VCaP (cell line): ENCODE results near the gene GRIK5.

Experiments
- H3K27ac ChIP-seq: fragments of 450-650 bp; 2 replicates; pipeline ENCODE4 v1.5.1; 2017
- TF ChIP-seq, protein P1 (sequence below): fragments of 450-650 bp; conservative IDR thresholded peaks from 2 replicates; pipeline ENCODE4 v1.5.1; 2017; ENCODE audit warnings: mild to moderate bottlenecking, moderate library complexity

Gene GRIK5

DNA sequence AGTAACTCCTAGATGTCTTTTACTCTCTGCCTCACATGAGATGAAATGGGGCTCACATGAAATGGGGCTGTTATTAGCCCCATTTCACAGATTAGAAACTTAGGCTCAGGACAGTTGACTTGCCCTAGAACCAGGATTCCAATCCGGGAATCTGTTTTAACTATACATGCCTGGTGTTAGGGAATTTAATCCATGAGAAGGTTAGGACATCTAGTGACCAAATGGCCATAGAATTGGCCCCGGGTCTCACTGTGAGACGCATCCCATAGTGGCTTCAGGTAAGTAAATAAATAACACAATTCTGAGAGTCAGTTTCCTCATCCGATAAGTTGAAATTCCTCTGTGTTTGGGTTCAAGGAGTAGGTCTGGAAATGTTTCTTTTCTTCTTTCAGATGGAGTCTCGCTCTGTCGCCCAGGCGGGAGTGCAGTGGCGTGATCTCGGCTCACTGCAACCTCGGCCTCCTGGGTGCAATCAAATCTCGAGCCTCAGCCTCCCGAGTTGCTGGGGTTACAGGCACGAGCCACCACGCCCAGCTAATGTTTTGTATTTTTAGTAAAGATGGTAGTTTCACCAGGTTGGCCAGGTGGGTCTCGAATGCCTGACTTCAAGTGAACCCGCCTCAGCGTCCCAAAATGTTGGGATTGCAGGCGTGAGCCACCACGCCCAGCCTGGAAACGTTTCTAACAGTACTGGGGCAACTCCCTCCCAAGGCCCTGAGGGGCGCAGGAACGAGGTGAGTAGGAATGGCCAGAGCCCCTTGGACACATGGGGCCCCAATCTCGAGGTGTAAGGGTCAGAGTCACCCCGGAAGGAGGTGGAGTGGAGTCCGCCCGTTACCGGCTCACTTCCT lies 4.7 kb upstream of the GRIK5 start:
- H3K27ac ChIP-seq: peak overlapping the region; percentile 89

DNA sequence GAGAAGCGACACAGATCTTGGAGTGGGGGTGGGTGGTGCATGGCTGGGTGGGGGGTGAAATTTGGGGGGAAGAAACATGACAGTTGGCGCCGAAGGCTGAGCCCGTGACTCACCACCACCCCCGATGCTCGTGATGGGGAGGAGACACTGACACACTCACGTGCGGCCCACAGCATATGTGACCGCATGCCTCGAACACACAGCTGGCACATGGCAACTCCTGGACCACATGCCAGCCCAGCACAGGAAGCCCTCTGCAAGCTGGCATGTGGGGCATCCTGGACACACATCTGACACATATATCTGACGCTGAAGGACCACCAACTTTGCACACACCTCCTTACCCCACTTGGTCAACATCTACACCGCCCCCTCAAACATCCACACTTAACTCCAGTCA lies 1.2 kb upstream of the GRIK5 start:
- TF ChIP-seq, protein P1, sequence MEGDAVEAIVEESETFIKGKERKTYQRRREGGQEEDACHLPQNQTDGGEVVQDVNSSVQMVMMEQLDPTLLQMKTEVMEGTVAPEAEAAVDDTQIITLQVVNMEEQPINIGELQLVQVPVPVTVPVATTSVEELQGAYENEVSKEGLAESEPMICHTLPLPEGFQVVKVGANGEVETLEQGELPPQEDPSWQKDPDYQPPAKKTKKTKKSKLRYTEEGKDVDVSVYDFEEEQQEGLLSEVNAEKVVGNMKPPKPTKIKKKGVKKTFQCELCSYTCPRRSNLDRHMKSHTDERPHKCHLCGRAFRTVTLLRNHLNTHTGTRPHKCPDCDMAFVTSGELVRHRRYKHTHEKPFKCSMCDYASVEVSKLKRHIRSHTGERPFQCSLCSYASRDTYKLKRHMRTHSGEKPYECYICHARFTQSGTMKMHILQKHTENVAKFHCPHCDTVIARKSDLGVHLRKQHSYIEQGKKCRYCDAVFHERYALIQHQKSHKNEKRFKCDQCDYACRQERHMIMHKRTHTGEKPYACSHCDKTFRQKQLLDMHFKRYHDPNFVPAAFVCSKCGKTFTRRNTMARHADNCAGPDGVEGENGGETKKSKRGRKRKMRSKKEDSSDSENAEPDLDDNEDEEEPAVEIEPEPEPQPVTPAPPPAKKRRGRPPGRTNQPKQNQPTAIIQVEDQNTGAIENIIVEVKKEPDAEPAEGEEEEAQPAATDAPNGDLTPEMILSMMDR: no peak
- no peak overlapping the region for H3K27ac ChIP-seq

More for the DNA sequence above, 4.7 kb upstream of the GRIK5 start:
- TF ChIP-seq, protein P1: no peak

DNA sequence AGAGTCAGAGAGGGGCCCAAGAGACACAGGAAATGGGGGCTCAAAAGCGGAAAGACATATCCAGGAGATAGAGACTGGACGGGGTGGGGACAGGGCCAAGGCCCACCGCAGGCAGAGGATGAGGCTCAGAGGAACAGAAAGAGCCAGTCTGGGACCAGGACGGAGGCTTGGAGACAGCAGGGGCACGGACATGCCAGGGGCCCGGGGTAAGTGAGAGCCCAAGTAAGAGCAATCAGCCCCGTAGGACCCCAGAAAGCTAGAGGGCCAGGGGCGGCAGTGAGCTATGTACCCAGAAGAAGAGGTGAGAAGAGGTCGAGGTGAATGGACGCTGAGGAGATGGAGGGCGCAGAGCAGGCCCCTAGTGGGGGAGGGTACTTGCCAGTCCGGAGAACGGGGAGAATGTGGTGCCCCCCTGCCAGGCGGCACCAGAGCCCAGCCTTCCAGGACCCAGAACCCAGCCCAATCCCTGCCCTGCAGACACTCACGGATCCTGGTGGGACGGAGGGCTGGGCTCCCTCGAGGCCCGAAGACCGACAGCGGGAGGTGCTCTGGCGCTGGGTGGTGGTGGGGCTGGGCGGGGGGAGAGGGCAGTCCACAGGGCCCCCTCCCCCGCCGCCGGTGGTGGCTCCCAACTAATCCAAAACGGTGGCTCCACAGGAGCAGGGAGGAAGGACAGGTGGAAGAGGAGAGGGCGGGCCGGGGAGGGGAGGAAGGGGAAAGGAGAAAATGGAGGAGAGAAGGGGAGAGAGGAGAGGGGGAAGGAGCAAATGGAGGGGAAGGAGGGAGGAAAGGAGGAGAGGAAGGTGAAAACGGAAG lies 1.0 kb downstream of the GRIK5 start:
- TF ChIP-seq, protein P1: no peak
- H3K27ac ChIP-seq: no peak overlapping the region

DNA sequence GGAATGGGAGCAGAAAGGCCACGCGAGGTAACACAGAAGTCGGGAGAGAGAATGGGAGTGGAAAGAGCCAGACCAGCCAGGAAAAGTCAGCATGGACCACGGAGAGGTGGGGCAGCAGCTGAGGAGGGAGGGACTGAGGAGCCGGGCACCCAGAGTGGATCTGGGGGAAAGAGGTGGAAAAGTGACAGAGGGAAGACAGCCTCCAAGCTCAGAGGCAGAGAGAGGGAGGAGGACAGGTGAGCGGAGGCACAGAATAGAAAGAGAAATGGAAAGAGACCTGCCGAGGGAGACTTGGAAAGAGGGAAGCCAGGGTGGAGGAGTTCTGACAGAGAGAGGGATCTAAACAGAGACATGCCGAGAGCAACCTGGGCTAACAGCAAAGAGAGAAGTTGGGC lies 1.6 kb downstream of the GRIK5 start:
- TF ChIP-seq, protein P1: no peak
- H3K27ac ChIP-seq: no peak overlapping the region

DNA sequence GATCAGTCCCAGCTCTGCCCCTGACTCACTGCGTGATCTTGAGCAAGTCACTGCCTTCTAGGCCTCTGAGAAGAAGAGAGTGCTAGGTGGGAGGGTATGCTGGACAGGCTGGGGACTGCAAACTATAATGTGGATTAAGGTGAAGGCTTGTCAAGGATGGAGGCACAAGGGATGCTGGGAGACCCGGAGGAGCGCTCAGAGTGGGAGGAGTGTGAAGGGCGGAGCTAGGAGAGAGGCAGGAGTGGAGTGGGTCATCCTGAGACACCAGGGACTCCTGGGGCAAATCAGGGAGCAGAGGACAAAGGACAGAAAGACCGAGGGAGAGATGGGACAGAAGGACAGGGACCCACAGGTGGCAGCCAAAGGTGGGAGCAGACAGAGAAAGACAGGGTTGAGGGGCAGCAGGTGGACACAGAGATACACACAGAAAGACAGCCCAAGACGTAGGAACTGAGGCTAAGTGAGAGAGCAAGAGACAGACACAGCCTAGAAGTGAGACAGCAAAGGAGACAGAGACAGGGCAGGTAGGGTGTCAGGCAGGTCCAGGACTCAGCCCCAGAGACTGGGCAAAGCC lies 2.6 kb downstream of the GRIK5 start:
- no peak overlapping the region for H3K27ac ChIP-seq
- TF ChIP-seq, protein P1: no peak

DNA sequence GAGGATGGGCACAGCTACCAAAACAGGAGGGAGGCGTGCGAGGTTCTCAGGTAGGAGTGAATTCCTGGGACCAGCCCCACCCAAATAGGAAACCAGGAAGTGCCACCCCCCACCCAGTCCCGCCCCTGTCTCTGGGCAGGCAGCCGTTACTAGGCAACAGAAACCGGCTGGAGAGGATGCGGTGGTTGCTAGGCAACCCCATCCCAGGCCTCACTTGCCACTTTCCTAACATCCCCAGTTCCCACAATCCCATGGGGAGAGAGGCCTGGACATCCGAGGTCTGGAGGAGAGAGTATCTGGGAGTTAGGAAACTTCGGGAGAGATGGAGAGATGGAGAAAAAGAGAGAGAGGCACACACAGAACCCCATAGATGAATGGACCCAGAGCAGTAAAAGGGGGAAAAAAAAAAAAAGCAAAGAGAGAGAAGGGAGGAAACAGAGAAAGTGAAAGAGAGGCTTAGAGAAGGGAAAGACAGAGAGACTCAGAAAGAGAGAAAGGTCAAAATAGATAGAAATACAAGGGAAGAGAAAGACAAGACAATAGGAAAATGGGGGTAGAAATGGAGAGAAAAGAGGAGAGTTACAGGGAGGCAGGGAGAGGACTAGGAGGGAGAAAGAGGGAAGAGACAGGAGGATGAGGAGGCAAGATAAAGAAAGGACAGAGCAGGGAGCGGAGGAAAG lies 3.8 kb downstream of the GRIK5 start:
- TF ChIP-seq, protein P1: no peak
- H3K27ac ChIP-seq: no peak overlapping the region
